Upper lobe of left lung (tissue), 4 donors: Measurements from ENCODE around the gene PARD3B.

Source experiments
- POLR2A ChIP-seq, 4 donors: fragments of 450-650 bp; IDR thresholded peaks; one replicate each; pipeline ENCODE4 v1.5.1; 2016 to 2017; ENCODE audit warnings: antibody characterized with exemption in 4 of 4, mild to moderate bottlenecking in 2 of 4
- TF ChIP-seq, protein P1 (sequence below), 6 experiments: fragments of 450-650 bp in 4 of 6; fragments of 200-600 bp in 2 of 6; sonication (generic) in 2 of 6; IDR thresholded peaks; one replicate each; pipeline ENCODE4 v1.5.1; 2016 to 2019; ENCODE audit warnings: antibody characterized with exemption in 6 of 6

DNA sequence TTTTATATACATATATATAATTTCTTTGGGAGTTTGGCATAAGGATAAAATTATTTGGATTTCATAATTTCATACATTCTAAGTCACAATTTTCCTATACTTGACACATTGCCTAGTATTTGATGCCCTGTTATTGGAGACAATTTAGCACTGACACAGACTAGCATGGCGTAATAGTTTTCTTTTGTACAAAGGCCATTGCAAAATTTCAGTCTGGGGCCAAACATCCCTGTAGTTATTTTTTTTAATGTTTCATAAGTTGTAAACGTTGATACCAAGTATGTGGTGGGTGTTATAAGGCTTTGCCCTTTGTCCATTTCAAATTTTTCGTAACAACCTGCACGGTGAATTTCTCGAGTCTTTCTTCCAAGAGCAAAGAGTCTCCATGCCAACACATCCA lies 1041.4 kb downstream of the PARD3B start:
- TF ChIP-seq, protein P1, sequence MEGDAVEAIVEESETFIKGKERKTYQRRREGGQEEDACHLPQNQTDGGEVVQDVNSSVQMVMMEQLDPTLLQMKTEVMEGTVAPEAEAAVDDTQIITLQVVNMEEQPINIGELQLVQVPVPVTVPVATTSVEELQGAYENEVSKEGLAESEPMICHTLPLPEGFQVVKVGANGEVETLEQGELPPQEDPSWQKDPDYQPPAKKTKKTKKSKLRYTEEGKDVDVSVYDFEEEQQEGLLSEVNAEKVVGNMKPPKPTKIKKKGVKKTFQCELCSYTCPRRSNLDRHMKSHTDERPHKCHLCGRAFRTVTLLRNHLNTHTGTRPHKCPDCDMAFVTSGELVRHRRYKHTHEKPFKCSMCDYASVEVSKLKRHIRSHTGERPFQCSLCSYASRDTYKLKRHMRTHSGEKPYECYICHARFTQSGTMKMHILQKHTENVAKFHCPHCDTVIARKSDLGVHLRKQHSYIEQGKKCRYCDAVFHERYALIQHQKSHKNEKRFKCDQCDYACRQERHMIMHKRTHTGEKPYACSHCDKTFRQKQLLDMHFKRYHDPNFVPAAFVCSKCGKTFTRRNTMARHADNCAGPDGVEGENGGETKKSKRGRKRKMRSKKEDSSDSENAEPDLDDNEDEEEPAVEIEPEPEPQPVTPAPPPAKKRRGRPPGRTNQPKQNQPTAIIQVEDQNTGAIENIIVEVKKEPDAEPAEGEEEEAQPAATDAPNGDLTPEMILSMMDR (IDR thresholded peaks at IDR 0.05): no peak
- no peak for TF ChIP-seq POLR2A (IDR thresholded peaks at IDR 0.05)
